DND-41 (cell line): Measurements from ENCODE around the gene ITLN2.
"Not testable (repeated sequence)": the region's sequence is repeated elsewhere in the genome, so short reads cannot be mapped to it uniquely, and the experiment has no call there.

ENCODE experiments used
- EZH2 ChIP-seq: IDR thresholded peaks from 3 replicates; pipeline ENCODE4 v1.6.1; 2012; ENCODE audit warnings: borderline replicate concordance, low read depth, mild to moderate bottlenecking, moderate library complexity, low read length, inconsistent platforms; ENCODE audit not compliant: severe bottlenecking
- TF ChIP-seq, protein P1 (sequence below): IDR thresholded peaks from 2 replicates; pipeline ENCODE4 v1.5.1; 2012; ENCODE audit warnings: borderline replicate concordance, low read length, moderate library complexity, mild to moderate bottlenecking; ENCODE audit not compliant: poor library complexity, severe bottlenecking; ENCODE audit errors: extremely low read depth

DNA sequence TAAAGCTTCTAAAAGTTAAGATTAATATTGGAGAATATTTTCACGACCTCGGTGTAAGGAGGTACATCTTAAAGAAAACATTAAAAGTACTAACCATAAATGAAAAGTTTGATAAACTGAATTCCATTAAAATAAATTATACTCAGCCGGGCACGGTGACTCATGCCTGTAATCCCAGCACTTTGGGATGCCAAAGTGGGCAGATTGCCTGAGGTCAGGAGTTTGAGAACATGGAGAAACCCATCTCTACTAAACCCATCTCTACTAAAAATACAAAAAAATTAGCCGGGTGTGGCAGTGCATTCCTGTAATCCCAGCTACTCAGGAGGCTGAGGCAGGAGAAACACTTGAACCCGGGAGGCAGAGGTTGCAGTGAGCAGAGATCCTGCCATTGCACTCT lies 8.7 kb downstream of the ITLN2 start:
- not testable (repeated sequence) for TF ChIP-seq EZH2
- TF ChIP-seq, protein P1, sequence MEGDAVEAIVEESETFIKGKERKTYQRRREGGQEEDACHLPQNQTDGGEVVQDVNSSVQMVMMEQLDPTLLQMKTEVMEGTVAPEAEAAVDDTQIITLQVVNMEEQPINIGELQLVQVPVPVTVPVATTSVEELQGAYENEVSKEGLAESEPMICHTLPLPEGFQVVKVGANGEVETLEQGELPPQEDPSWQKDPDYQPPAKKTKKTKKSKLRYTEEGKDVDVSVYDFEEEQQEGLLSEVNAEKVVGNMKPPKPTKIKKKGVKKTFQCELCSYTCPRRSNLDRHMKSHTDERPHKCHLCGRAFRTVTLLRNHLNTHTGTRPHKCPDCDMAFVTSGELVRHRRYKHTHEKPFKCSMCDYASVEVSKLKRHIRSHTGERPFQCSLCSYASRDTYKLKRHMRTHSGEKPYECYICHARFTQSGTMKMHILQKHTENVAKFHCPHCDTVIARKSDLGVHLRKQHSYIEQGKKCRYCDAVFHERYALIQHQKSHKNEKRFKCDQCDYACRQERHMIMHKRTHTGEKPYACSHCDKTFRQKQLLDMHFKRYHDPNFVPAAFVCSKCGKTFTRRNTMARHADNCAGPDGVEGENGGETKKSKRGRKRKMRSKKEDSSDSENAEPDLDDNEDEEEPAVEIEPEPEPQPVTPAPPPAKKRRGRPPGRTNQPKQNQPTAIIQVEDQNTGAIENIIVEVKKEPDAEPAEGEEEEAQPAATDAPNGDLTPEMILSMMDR: not testable (repeated sequence)
